ENCODE results near the gene ZACN.
"Not testable (repeated sequence)": the region's sequence is repeated elsewhere in the genome, so short reads cannot be mapped to it uniquely, and the experiment has no call there.

ZACN gene

GRCh38 chr17:76056882-76057281 lies 22.1 kb upstream of the ZACN start:
- no peak for DNase-seq

- not testable (repeated sequence) for DNase-seq
Observed at GRCh38 chr17:76058264-76058663, 20.7 kb upstream of the ZACN start.

GRCh38 chr17:76063875-76064546 lies 15.0 kb upstream of the ZACN start:
- DNase-seq = no peak

- DNase-seq = no peak
Observed at GRCh38 chr17:76065775-76066174, 13.2 kb upstream of the ZACN start.

- no peak for DNase-seq
Observed at GRCh38 chr17:76071531-76072147, 7.3 kb upstream of the ZACN start.

- peak; percentile 66 for DNase-seq
Observed at GRCh38 chr17:76072148-76072858, 6.7 kb upstream of the ZACN start, which contains the start of gene SRP68. TSS of gene SRP68 (minus strand) at chr17:76072517. CDS start at chr17:76072491, 26 bp downstream.

- DNase-seq = no peak
Observed at GRCh38 chr17:76074390-76075363, 4.3 kb upstream of the ZACN start, which contains the start of gene GALR2. TSS of gene GALR2 (plus strand) at chr17:76074781. CDS start at chr17:76074884, 103 bp downstream.

GRCh38 chr17:76075364-76076145 lies 3.4 kb upstream of the ZACN start:
- no peak for DNase-seq

- no peak for DNase-seq
Observed at GRCh38 chr17:76076146-76076764, 2.7 kb upstream of the ZACN start.

GRCh38 chr17:76076765-76077583 lies 2.0 kb upstream of the ZACN start:
- no peak for DNase-seq

GRCh38 chr17:76077584-76078110 lies 1.3 kb upstream of the ZACN start:
- no peak for DNase-seq

GRCh38 chr17:76078370-76078769 lies 612 bp upstream of the ZACN start:
- not testable (repeated sequence) for DNase-seq

- no peak for DNase-seq
Observed at GRCh38 chr17:76079535-76079955, 563 bp downstream of the ZACN start.

GRCh38 chr17:76079956-76080767 lies 1.2 kb downstream of the ZACN start:
- no peak for DNase-seq

- no peak for DNase-seq
Observed at GRCh38 chr17:76080768-76081287, 1.8 kb downstream of the ZACN start.

- no peak for DNase-seq
Observed at GRCh38 chr17:76081295-76082210, 2.6 kb downstream of the ZACN start.

- no peak for DNase-seq
Observed at GRCh38 chr17:76082326-76083251, 3.6 kb downstream of the ZACN start.
